NB4 (cell line): Measurements from ENCODE around the gene KRTAP19-2.

Source experiments
- DNase-seq: peaks from one replicate; pipeline ENCODE4 v3.0.0; 2010; ENCODE audit warnings: low read depth
- H3K4me3 ChIP-seq: one replicate; pipeline ENCODE4 v1.5.1; 2011; ENCODE audit warnings: mild to moderate bottlenecking, low read depth, low read length, moderate library complexity
- CTCF ChIP-seq: IDR thresholded peaks from one replicate; pipeline ENCODE4 v1.5.1; 2012; ENCODE audit warnings: low read depth, low read length
- MYC ChIP-seq: IDR thresholded peaks from 2 replicates; pipeline ENCODE4 v1.6.1; 2011; ENCODE audit warnings: low read depth, low read length
- POLR2A ChIP-seq: IDR thresholded peaks from 2 replicates; pipeline ENCODE4 v1.6.1; 2011; ENCODE audit warnings: mild to moderate bottlenecking; ENCODE audit not compliant: insufficient read length; ENCODE audit errors: extremely low read depth
- TF ChIP-seq, protein P1 (sequence below): IDR thresholded peaks from 2 replicates; pipeline ENCODE4 v1.6.1; 2011; ENCODE audit warnings: low read depth, low read length

KRTAP19-2 gene

DNA sequence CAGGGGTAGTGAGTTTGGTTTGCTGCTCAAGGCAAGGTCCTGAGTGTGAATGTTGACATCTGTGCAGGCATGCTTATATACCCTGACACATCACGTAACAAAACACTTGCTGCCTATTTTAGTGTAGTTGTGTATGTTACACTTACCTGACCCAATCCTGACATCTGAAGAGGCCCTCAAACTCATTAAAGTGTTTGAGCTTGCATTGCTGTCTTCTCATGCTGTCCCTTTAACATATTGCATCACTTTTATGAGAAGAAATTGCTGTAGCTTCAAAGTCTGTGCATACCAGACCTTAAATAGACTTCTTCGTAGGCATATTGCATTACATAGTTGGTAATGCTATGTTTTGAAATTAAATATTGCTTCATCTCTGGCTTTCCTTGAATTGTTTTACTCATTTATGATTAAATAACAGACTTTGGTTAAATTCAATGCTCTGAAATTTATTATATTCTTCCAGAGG, 4.8 kb upstream of the KRTAP19-2 start, which contains the start of gene KRTAP19-3:
TSS of gene KRTAP19-3 (minus strand) at position 51 of the 466 bp plus-strand sequence. CDS start 56 bp downstream, outside the sequence.
- no peak for DNase-seq
- TF ChIP-seq POLR2A (no peak), MYC (no peak), CTCF (no peak)
- TF ChIP-seq, protein P1, sequence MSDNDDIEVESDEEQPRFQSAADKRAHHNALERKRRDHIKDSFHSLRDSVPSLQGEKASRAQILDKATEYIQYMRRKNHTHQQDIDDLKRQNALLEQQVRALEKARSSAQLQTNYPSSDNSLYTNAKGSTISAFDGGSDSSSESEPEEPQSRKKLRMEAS = no peak
- H3K4me3 ChIP-seq = no peak within 1 kb of the TSS

- DNase-seq = no peak
- no peak overlapping the region for H3K4me3 ChIP-seq
- TF ChIP-seq, protein P1 = no peak
- TF ChIP-seq MYC (no peak), POLR2A (no peak), CTCF (no peak)
Measured at GRCh38 chr21:30486180-30486579, 1.1 kb downstream of the KRTAP19-2 start.

GRCh38 chr21:30482130-30482529, 5.1 kb downstream of the KRTAP19-2 start:
- no peak for TF ChIP-seq MYC
- TF ChIP-seq, protein P1 = no peak
- no peak for TF ChIP-seq CTCF
- TF ChIP-seq POLR2A = no peak
- no peak for DNase-seq
- H3K4me3 ChIP-seq = no peak overlapping the region

DNA sequence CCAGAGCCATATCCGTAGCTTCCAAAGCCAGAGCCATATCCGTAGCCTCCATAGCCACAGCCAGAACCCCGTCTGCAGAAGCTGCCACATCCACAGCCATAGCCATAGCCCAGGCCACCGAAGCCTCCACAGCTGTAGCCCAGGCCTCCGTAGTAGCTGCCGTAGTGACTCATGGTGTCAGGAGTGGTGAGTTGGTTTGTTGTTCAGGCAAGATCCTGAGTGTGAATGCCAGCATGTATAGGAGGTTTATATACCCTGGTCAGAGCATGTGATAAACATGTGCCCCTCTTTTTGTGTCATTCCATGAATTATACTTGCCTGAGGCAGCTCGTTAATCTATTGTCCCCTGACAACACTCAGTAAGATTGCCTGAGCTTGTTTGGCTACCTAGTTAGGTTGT, 7.1 kb downstream of the KRTAP19-2 start, which contains the start of gene KRTAP19-1:
TSS of gene KRTAP19-1 (minus strand) at position 223 of the 400 bp plus-strand sequence. CDS start at position 173, 50 bp downstream.
- DNase-seq = no peak
- H3K4me3 ChIP-seq = no peak within 1 kb of the TSS
- TF ChIP-seq POLR2A = no peak
- TF ChIP-seq, protein P1 = no peak
- no peak for TF ChIP-seq CTCF
- no peak for TF ChIP-seq MYC

DNA sequence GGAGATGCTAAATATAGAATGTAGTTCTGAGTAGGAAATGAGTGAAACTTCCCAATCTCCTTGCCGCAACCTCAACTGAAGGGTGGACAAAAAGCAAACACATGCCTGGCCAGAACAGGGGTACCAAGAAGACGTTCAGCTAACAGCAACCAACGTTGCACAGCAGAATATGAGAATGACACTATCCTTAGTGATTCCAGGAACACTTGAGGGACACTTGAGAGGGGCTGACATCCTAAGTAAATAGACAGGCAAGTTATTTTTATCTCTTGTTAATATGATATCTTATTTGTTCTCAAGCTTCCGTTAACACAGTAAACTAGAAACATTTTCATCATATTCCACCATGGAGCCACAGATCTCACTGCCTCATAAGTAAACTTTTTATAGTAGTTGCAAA, 8.0 kb downstream of the KRTAP19-2 start:
- TF ChIP-seq, protein P1 = no peak
- TF ChIP-seq CTCF = no peak
- TF ChIP-seq MYC = no peak
- TF ChIP-seq POLR2A = no peak
- no peak for DNase-seq
- no peak overlapping the region for H3K4me3 ChIP-seq

DNA sequence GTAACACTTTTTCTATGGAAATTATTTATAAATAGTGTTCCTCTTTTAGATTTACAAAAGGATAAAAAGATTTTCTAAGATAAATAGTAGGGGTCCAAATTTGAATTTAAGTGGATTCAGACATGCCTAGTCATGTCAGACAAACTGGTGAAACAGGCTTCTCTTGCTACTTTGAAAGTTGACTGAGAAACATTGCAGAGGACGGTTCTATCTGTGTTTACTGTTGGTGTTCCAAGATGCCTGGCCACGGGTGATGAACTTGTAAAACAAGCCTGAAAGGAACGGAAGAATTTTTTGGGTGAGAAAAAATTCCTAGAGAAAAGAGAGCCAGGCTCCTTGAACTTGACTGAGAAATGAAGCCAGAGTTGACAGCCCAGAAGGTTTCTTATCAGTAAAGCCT, 9.2 kb downstream of the KRTAP19-2 start:
- no peak for DNase-seq
- no peak for TF ChIP-seq MYC
- no peak for TF ChIP-seq POLR2A
- TF ChIP-seq CTCF = no peak
- TF ChIP-seq, protein P1 = no peak
- no peak overlapping the region for H3K4me3 ChIP-seq
